ENCODE results near the gene AP3S2. TPM values are rescaled to one million over a fixed set of nuclear protein-coding genes. Genes with fewer than 3 reads are reported as not detected.

AP3S2 gene
- total RNA-seq = 19.4 and 32.0 TPM in 2 replicates

DNA sequence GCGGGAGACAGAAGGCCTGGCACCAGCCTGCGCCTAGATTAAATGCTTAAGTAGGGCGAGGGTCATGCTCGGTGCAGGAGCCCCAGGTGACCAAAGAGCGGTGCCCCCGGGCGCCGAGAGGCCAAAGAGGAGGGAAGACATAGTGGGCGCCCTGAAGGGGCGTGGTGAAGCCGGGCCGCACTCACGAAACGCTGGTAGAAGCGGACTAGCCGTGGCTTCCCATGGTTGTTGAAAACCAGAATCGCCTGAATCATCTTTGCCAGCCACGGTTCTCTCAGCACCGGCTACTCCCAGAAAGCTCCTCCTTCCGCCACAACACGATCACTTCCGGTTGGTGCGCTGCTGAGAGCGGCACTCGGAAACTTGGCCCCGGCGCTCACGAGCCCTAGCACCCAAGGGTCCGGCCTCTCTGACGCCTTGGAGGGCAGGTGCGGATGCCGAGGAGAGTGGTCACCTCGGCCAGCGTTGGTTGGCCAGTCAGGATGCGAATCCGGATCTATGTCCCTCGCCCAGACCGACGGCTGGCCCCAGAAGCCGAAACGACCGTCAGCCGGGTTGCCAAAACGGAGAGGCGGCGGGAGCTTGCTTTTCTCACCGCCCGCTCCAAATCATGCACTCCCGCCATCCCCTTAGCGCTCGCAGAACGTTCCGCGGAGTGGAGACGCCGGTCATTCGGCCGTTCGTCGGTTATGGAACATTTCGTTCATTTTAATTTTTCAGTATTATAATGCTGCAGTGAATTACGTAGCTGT, at the start of gene AP3S2:
Gene AP3S2, minus strand, starts transcription at position 299 of the 752 bp plus-strand sequence. Its CDS starts 45 bp downstream, at position 254.

GRCh38 chr15:89912674-89913396, 19.0 kb upstream of the AP3S2 start, which contains the start of gene ARPIN:
ARPIN (minus strand) TSS chr15:89912952; CDS start chr15:89912835, 117 bp downstream.

Other genes starting within 250 kb of the AP3S2 start
- gene KIF7, start 238.5 kb downstream of the AP3S2 start, total RNA-seq = 27.4 and 28.3 TPM in 2 replicates
- 15.8 and 16.5 TPM in 2 replicates for gene PLIN1, start 214.6 kb downstream of the AP3S2 start, total RNA-seq
- gene PEX11A, start 203.2 kb downstream of the AP3S2 start, total RNA-seq = 6.4 and 7.4 TPM in 2 replicates
- gene WDR93, start 203.2 kb downstream of the AP3S2 start, total RNA-seq = 0.10 TPM in 1 of 2 replicates, not detected in the other
- 1.2 and 2.1 TPM in 2 replicates for gene MESP1, start 142.7 kb downstream of the AP3S2 start, total RNA-seq
- 0.98 and 1.3 TPM in 2 replicates for gene MESP2, start 117.7 kb downstream of the AP3S2 start, total RNA-seq
- 103 and 119 TPM in 2 replicates for gene ANPEP, start 79.1 kb downstream of the AP3S2 start, total RNA-seq
- gene ARPIN, start 19.0 kb upstream of the AP3S2 start, total RNA-seq = 7.1 and 7.2 TPM in 2 replicates
- gene ZNF710, start 107.3 kb upstream of the AP3S2 start, total RNA-seq = 5.7 TPM in 2 replicates
- gene IDH2, start 208.5 kb upstream of the AP3S2 start, total RNA-seq = 24.0 and 27.2 TPM in 2 replicates